HG02840 (cell line): Measurements from ENCODE around the gene FBXW12.

Experiments used
- ATAC-seq: cut with Tn5 transposase; IDR thresholded peaks from one replicate; pipeline ENCODE4 v1.9.1; 2021; ENCODE audit warnings: mild to moderate bottlenecking, moderate library complexity, moderate number of reproducible peaks; ENCODE audit not compliant: unreplicated experiment, low FRiP score

The FBXW12 gene

GRCh38 chr3:48406443-48407431, 34.7 kb downstream of the FBXW12 start:
- ATAC-seq = no peak

GRCh38 chr3:48407542-48408099, 35.6 kb downstream of the FBXW12 start:
- no peak for ATAC-seq

GRCh38 chr3:48408823-48409281, 36.8 kb downstream of the FBXW12 start:
- no peak for ATAC-seq

- ATAC-seq = no peak
These were observed 37.5 kb downstream of the FBXW12 start for GRCh38 chr3:48409291-48410201.

- ATAC-seq = no peak
These were observed 38.4 kb downstream of the FBXW12 start for GRCh38 chr3:48410205-48411040.

- ATAC-seq = no peak
These were observed 39.1 kb downstream of the FBXW12 start for GRCh38 chr3:48411041-48411588.

GRCh38 chr3:48411606-48412374, 39.8 kb downstream of the FBXW12 start:
- no peak for ATAC-seq

GRCh38 chr3:48412375-48413001, 40.5 kb downstream of the FBXW12 start:
- no peak for ATAC-seq

- ATAC-seq = no peak
These were observed 41.1 kb downstream of the FBXW12 start for GRCh38 chr3:48413086-48413485.

GRCh38 chr3:48413611-48414010, 41.6 kb downstream of the FBXW12 start:
- ATAC-seq = no peak

- ATAC-seq = no peak
These were observed 42.6 kb downstream of the FBXW12 start for GRCh38 chr3:48414376-48415250.

- no peak for ATAC-seq
These were observed 43.4 kb downstream of the FBXW12 start for GRCh38 chr3:48415251-48415953.

GRCh38 chr3:48416091-48416505, 44.1 kb downstream of the FBXW12 start:
- ATAC-seq = no peak

- ATAC-seq = no peak
These were observed 44.5 kb downstream of the FBXW12 start for GRCh38 chr3:48416546-48416945.

- ATAC-seq = no peak
These were observed 45.6 kb downstream of the FBXW12 start for GRCh38 chr3:48417529-48418108.

GRCh38 chr3:48418140-48418539, 46.1 kb downstream of the FBXW12 start:
- ATAC-seq = no peak
